HUES6 (cell line): ENCODE measurements around the gene ERBB2.
"Not testable (repeated sequence)": the region's sequence is repeated elsewhere in the genome, so short reads cannot be mapped to it uniquely, and the experiment has no call there.

Experiments used
- H3K27ac ChIP-seq: 2 replicates; pipeline ENCODE4 v1.7.0; 2013; ENCODE audit warnings: low read depth, mild to moderate bottlenecking, low read length, inconsistent platforms
- H3K27me3 ChIP-seq: 2 replicates; pipeline ENCODE4 v1.6.1; 2013; ENCODE audit warnings: low read length; ENCODE audit not compliant: control insufficient read depth, insufficient read depth
- H3K36me3 ChIP-seq: 2 replicates; pipeline ENCODE4 v1.6.1; 2013; ENCODE audit warnings: low read length; ENCODE audit not compliant: control insufficient read depth, insufficient read depth
- H3K4me1 ChIP-seq: 2 replicates; pipeline ENCODE4 v1.6.1; 2013; ENCODE audit warnings: low read length; ENCODE audit not compliant: control insufficient read depth, insufficient read depth
- H3K4me3 ChIP-seq: 2 replicates; pipeline ENCODE4 v1.5.1; 2013; ENCODE audit warnings: low read depth, low read length
- H3K9ac ChIP-seq: one replicate; pipeline ENCODE4 v1.6.1; 2013; ENCODE audit warnings: mild to moderate bottlenecking, low read length
- H3K9me3 ChIP-seq: 2 replicates; pipeline ENCODE4 v1.6.1; 2013; ENCODE audit warnings: low read depth, low read length; ENCODE audit not compliant: control insufficient read depth, insufficient read depth

The ERBB2 gene

DNA sequence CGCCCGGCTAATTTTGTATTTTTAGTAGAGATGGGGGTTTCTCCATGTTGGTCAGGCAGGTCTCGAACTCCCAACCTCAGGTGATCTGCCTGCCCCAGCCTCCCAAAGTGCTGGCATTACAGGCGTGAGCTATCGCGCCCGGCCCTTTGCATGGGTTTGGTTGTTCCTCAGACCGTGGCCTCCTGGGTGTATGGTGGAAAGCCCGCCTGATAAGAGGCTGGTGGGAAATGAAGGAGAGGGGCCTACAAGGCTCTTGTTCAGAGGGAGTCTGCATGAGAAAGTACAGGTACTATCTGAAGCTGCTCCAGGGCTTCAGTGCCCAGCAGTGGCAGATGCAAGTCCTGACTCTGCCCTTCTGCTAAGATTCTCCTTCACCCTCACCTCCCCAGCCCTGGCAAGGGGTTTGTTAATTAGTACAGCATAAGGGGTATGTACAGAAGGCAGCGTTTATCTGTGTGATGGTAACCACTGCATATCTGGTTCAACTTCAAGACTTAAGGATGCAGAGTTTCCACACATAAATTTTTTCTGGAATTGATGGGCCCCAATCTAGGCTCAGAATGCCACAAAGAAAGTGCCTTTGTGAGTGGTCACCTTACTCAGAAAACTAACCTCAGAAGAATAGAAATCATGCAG lies 62.1 kb downstream of the ERBB2 start:
- no peaks in the 10 kb centered on the region for H3K36me3 ChIP-seq
- H3K4me1 ChIP-seq = 0 out of 2 replicates have a peak, but pooled peaks cover 3% of the 10 kb centered on the region
- no peak overlapping the region for H3K4me3 ChIP-seq
- H3K27ac ChIP-seq = no peak overlapping the region
- no peak overlapping the region for H3K9ac ChIP-seq
- no peaks in the 10 kb centered on the region for H3K9me3 ChIP-seq
- H3K27me3 ChIP-seq = peaks cover 4% of the 10 kb centered on the region; the same call in 1 of the 2 replicates

DNA sequence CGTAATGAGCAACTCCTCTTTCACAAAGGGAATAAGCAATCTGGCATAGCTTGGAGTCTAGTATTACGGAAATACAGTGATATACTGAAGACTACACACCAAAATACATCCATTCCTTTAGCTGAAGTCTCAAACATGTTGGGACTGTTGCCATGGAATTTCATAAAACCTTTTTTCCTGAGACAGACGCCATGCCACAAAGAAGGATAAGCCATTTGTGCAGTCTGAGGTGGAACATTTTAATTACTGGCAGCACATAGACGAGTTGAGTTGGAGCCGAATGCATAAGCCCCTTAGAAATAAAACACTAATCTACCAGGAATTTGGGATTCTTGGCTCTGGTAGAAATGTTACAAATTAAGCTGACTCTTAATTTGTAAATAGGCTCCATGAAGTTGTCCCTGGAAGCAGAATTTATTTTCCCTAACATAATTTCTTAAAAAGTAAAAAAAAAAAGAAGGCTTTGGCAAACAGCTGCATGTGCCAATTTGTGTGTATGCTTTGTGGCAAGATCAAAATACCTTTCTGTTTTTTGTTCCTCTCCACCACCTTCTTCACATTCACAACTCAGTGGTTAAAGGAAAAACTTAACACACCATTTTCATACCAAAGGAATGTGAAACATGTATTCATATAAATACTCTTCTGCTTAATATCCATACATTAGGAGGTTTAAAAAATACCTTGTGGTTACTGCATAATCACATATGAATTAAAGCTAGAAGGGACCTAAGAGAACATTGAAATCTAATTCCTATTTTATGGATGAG lies 63.4 kb downstream of the ERBB2 start:
- Histone ChIP-seq H3K27ac (no peak overlapping the region), H3K4me1 (no peaks in the 10 kb centered on the region), H3K4me3 (no peak overlapping the region), H3K9ac (no peak overlapping the region), H3K27me3 (no peaks in the 10 kb centered on the region; the same call in 1 of the 2 replicates), H3K36me3 (no peaks in the 10 kb centered on the region), H3K9me3 (no peaks in the 10 kb centered on the region)

DNA sequence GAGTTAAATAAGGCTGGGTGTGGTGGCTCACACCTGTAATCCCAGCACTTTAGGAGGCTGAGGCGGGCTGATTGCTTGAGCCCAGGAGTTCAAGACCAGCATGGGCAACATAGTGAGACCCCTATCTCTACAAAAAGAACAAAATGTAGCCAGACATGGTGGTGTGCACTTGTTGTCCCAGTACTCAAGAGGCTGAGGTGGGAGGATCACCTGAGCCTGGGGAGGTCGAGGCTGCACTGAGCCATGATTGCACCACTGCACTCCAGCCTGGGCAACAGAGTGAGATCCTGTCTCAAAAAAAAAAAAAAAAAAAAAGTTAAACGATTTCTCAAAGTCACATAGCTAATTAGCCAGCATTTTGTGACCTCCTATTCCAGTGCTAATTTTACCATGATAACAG lies 64.3 kb downstream of the ERBB2 start:
- H3K4me3 ChIP-seq, H3K36me3 ChIP-seq, H3K9ac ChIP-seq, H3K27ac ChIP-seq, H3K9me3 ChIP-seq, H3K4me1 ChIP-seq, H3K27me3 ChIP-seq: not testable (repeated sequence)

DNA sequence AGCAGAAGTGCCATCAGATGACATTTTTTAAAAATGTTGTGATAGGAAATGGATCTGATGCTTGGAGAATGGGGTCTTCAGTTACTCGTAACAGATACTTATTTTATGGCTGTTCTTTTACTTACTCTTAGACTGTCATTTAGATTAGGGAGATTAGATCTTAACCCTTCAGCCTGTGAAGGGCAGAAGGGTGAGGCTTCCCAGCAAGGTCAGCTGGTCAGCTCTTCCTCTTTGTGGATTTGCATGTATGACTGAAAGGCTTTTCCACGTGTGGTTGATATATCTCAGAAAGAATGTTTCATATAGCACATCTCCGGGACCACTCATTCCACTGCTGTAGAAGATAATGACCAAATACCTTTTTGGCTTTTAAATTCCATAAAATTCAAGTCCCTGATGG lies 65.3 kb downstream of the ERBB2 start:
- no peak overlapping the region for H3K9ac ChIP-seq
- H3K27me3 ChIP-seq = no peaks in the 10 kb centered on the region; the same call in 1 of the 2 replicates
- H3K27ac ChIP-seq = no peak overlapping the region
- no peaks in the 10 kb centered on the region for H3K36me3 ChIP-seq
- no peaks in the 10 kb centered on the region for H3K9me3 ChIP-seq
- no peak overlapping the region for H3K4me3 ChIP-seq
- no peaks in the 10 kb centered on the region for H3K4me1 ChIP-seq

DNA sequence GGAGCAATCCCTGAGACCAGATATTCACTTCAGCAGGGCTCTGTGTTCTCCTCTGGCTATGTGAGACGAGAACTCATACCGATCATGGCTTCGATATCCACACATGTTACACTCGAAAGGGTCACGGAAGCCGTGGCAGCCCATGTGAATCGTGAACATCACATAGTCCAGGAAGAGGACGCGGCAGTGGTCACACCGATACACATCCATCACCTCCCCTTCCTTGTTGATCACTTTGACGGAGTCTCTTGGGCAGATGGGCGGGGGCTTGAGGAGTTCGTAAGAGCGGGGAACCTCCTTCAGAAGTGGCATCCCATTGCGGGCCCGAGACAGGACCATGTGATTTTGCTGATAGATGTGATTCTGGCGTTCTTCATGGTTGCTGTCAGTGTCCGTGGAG lies 65.9 kb downstream of the ERBB2 start:
- no peaks in the 10 kb centered on the region for H3K9me3 ChIP-seq
- no peak overlapping the region for H3K4me3 ChIP-seq
- no peaks in the 10 kb centered on the region; the same call in 1 of the 2 replicates for H3K27me3 ChIP-seq
- H3K27ac ChIP-seq = no peak overlapping the region
- no peaks in the 10 kb centered on the region for H3K4me1 ChIP-seq
- H3K36me3 ChIP-seq = no peaks in the 10 kb centered on the region
- H3K9ac ChIP-seq = no peak overlapping the region

DNA sequence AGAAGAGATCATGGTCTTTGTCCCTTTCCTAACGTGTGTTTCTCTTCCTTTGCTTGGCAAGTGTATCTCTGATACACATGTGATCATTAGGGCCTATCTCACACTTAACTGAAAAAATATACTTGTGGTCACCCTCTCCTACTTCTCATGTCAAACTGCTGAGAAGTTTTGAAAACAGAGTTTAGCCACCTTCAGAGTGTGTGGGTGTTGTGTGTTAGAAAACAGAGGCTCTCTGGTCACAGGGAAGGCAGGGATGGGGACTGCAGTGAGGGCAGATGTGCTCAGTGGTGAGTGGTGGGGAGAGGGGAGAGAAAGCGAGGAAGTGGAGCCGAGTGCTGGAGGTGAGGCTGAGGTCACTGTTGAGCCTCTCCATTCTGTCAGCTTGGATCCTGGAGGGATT lies 67.3 kb downstream of the ERBB2 start:
- no peaks in the 10 kb centered on the region for H3K9me3 ChIP-seq
- H3K4me3 ChIP-seq = no peak overlapping the region
- no peaks in the 10 kb centered on the region for H3K4me1 ChIP-seq
- no peak overlapping the region for H3K9ac ChIP-seq
- H3K27ac ChIP-seq = no peak overlapping the region
- H3K36me3 ChIP-seq = no peaks in the 10 kb centered on the region
- H3K27me3 ChIP-seq = no peaks in the 10 kb centered on the region; the same call in 1 of the 2 replicates

DNA sequence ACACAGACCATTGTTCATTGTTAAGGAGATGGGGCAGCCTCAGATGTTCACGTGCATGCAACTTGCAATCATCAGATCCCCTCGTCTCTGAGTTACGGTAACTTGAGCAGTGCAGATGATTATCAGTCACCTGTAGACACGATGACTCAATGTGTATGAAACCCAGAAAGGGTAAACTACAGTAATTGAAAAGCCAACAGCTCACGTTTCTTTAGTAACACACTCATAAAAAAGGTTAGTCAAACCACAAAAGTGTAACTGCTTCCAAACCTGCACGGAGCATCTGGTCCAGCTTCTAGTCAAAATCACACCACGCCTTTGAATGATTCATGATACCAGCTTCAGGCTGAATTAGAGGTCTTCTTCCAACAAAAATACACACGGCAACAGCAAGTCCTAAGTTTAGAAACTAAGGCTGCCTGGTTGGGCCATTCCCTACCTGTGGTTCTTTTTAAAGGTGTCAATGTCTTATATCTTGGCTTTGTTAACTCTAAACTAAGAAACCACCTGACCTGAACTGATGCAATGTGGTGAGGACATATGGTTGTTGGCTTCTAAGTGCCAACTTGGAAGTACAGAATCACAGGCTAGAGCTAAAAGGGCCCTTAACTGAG lies 70.2 kb downstream of the ERBB2 start:
- Histone ChIP-seq H3K27me3 (no peaks in the 10 kb centered on the region; the same call in 1 of the 2 replicates), H3K9me3 (no peaks in the 10 kb centered on the region), H3K27ac (no peak overlapping the region), H3K9ac (no peak overlapping the region), H3K4me3 (no peak overlapping the region), H3K36me3 (no peaks in the 10 kb centered on the region), H3K4me1 (peaks cover 6% of the 10 kb centered on the region; the same call in 1 of the 2 replicates)

DNA sequence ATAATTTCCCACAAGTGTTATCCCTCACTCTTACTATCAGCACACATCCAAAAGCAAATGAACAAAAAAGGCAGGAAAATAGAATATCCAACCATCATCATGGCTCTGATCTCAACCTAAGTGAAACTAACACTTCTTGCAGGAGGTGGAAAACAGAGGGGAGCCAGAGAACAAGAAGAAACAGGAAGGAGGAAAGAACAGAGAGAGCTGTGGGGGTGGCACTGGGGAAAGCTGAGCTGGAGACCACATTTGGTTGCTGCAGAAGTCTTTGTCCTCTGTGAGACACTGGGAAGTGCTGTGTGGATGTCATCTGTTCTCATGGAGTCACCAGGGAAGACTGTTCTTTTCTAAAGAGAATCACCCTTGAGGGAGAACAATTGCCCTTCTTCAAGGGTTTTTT lies 72.6 kb downstream of the ERBB2 start:
- Histone ChIP-seq H3K27ac (no peak overlapping the region), H3K9ac (no peak overlapping the region), H3K9me3 (no peaks in the 10 kb centered on the region), H3K27me3 (no peaks in the 10 kb centered on the region), H3K4me3 (no peak overlapping the region), H3K36me3 (no peaks in the 10 kb centered on the region), H3K4me1 (peaks cover 6% of the 10 kb centered on the region; the same call in 1 of the 2 replicates)

DNA sequence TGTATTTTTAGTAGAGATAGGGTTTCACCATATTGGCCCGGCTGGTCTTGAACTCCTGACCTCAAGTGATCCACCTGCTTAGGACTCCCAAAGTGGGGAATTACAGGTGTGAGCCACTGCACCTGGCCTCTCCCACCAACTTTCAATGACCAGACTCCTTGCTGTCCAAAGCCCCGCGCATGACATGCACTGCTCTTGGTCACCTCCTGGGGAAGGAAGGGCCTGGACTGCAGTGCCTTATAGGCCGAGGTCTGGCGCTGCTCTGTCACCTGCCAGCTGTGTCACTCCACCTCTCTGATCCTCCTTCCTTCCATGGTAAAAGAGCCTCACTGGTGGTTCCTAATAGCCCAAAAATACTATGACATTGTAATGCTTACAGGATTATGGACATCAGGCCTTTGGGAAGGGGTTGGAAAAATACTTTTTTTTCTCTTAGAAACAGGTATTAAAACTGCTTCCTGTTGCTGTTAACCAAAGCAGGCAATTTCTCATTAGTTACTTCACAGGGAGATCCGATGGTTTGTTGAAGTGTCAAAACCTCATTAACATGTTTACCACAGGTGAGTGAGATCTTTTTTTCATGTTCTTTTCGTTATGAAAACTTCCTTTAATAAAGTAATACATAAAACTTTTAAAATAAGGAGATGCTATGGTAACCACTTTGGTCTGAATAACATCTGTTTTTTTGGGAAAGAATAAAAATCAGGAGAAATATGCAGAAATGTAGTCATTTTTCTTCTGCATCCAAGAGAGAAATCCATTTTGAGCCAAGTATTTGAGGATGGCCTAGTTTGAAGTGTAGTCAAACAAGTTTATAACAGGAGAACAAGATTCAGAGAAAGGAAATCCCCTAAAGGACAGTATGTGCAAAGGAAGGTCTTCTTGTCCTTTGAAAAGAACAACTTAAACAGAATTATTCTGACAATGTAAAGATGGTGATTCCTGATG lies 73.4 kb downstream of the ERBB2 start:
- no peak overlapping the region for H3K27ac ChIP-seq
- H3K4me1 ChIP-seq = peaks cover 6% of the 10 kb centered on the region; the same call in 1 of the 2 replicates
- no peaks in the 10 kb centered on the region for H3K36me3 ChIP-seq
- no peaks in the 10 kb centered on the region for H3K27me3 ChIP-seq
- no peak overlapping the region for H3K9ac ChIP-seq
- H3K9me3 ChIP-seq = no peaks in the 10 kb centered on the region
- H3K4me3 ChIP-seq = no peak overlapping the region

DNA sequence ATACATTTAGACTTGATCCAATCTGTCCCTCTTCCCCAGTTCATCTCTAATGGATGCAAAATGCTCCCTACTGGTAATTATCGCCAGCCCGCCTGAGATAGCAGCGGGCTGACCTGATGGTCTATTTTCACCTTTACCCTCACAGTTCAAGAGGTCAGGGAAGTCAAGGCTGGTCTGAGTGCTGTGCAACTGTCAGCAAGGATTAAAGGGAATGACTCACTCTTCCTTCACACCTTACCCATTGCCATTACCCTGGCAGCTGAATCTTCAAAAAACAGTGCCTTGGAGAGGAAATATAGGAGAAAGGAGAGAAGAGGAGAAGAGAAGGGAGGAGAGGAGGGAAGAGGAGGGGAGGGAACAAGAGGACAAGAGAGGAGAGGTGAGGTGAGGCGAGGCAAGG lies 74.2 kb downstream of the ERBB2 start:
- no peaks in the 10 kb centered on the region for H3K27me3 ChIP-seq
- H3K9me3 ChIP-seq = no peaks in the 10 kb centered on the region
- H3K4me3 ChIP-seq = no peak overlapping the region
- H3K4me1 ChIP-seq = peaks cover 6% of the 10 kb centered on the region; the same call in 1 of the 2 replicates
- no peak overlapping the region for H3K9ac ChIP-seq
- no peaks in the 10 kb centered on the region for H3K36me3 ChIP-seq
- no peak overlapping the region for H3K27ac ChIP-seq
